ENCODE data around the gene MAPKAPK2.

DNA sequence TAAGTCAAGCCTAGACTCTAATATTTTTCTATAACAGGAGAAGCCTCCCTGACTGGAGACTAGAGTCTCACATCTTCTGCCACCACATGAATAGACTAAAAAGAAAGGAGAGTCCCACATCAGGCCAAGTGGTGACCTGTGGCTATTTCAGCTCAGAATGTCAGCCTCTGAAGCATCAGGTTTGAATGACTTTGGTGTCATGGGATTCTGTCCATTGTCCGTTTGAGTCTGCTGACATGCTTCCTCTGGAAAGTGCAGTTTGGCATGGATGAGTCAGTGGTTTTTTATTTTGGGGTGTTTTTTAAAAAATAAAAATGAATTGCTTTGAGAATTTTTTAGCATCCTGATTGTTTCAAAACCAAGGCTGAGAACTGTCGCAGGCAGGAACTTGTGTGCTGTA lies 29.9 kb upstream of the MAPKAPK2 start:
- TF ChIP-seq, protein P1, sequence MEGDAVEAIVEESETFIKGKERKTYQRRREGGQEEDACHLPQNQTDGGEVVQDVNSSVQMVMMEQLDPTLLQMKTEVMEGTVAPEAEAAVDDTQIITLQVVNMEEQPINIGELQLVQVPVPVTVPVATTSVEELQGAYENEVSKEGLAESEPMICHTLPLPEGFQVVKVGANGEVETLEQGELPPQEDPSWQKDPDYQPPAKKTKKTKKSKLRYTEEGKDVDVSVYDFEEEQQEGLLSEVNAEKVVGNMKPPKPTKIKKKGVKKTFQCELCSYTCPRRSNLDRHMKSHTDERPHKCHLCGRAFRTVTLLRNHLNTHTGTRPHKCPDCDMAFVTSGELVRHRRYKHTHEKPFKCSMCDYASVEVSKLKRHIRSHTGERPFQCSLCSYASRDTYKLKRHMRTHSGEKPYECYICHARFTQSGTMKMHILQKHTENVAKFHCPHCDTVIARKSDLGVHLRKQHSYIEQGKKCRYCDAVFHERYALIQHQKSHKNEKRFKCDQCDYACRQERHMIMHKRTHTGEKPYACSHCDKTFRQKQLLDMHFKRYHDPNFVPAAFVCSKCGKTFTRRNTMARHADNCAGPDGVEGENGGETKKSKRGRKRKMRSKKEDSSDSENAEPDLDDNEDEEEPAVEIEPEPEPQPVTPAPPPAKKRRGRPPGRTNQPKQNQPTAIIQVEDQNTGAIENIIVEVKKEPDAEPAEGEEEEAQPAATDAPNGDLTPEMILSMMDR (IDR thresholded peaks at IDR 0.05), result no peak
- TF ChIP-seq EZH2 (IDR thresholded peaks at IDR 0.05), result no peak
- no peak for TF ChIP-seq EZH2phosphoT487 (IDR thresholded peaks at IDR 0.05)
